GM12875 (cell line): ENCODE data around the gene SMIM17.
"Not testable (repeated sequence)": the region's sequence is repeated elsewhere in the genome, so short reads cannot be mapped to it uniquely, and the experiment has no call there.

Source experiments
- H3K4me3 ChIP-seq: one replicate; pipeline ENCODE4 v1.5.1; 2011; ENCODE audit warnings: low read depth, low read length, control low read depth
- CTCF ChIP-seq: IDR thresholded peaks from 2 replicates; pipeline ENCODE4 v1.5.1; 2011; ENCODE audit warnings: low read depth, mild to moderate bottlenecking, control low read depth, inconsistent platforms, low read length, moderate library complexity, borderline replicate concordance; ENCODE audit not compliant: insufficient read depth

SMIM17 gene

GRCh38 chr19:56670401-56670960 lies 27.5 kb downstream of the SMIM17 start:
- no peak overlapping the region for H3K4me3 ChIP-seq
- TF ChIP-seq CTCF: no peak

GRCh38 chr19:56670961-56671612 lies 28.1 kb downstream of the SMIM17 start:
- TF ChIP-seq CTCF: no peak
- H3K4me3 ChIP-seq: no peak overlapping the region

GRCh38 chr19:56671613-56671994 lies 28.6 kb downstream of the SMIM17 start, which contains the start of gene ZNF835:
ZNF835 (minus strand) TSS chr19:56671757; CDS start chr19:56665198, 6,559 bp downstream.
- TF ChIP-seq CTCF: no peak
- no peak within 1 kb of the TSS for H3K4me3 ChIP-seq

GRCh38 chr19:56672610-56673009 lies 29.7 kb downstream of the SMIM17 start:
- not testable (repeated sequence) for H3K4me3 ChIP-seq

- no peak overlapping the region for H3K4me3 ChIP-seq
- TF ChIP-seq CTCF: no peak
These were observed 35.2 kb downstream of the SMIM17 start for GRCh38 chr19:56678205-56678604.

GRCh38 chr19:56681702-56682101 lies 38.7 kb downstream of the SMIM17 start:
- no peak overlapping the region for H3K4me3 ChIP-seq
- TF ChIP-seq CTCF: no peak

GRCh38 chr19:56683116-56683515 lies 40.2 kb downstream of the SMIM17 start:
- TF ChIP-seq CTCF: no peak
- H3K4me3 ChIP-seq: no peak overlapping the region
